Activated T-cell treated with anti-CD3 and anti-CD28 coated beads, Interleukin-2, amount 50 U/mL, for 72 hours (primary cell): ENCODE results near the gene SDE2. TPM values are rescaled to one million over a fixed set of nuclear protein-coding genes. Genes with fewer than 3 reads are reported as not detected.
A peak's percentile ranks its signal among the peaks of the same experiment; 100 is the strongest.
"Not testable (repeated sequence)": the region's sequence is repeated elsewhere in the genome, so short reads cannot be mapped to it uniquely, and the experiment has no call there.

ENCODE experiments used
- ATAC-seq, 2 donors: fragments of 150-1000 bp; cut with Tn5 transposase; replicated peaks in 1 of 2; 2 replicates each; pipeline ENCODE4 v1.10.0; 2021; ENCODE audit warnings: moderate library complexity in 2 of 2, mild to moderate bottlenecking in 1 of 2
- DNase-seq, 2 donors: peaks; one replicate each; pipeline ENCODE4 v3.0.0; 2021 to 2022; ENCODE audit warnings: mixed read lengths in 1 of 2
- H3K27ac Mint-ChIP-seq: one replicate; pipeline ENCODE4 v1.8.0; 2022; ENCODE audit warnings: mild to moderate bottlenecking, moderate library complexity, mixed read lengths
- H3K27me3 Mint-ChIP-seq: one replicate; pipeline ENCODE4 v1.8.0; 2022; ENCODE audit warnings: low read depth, mixed read lengths
- H3K36me3 Mint-ChIP-seq, 2 donors: one replicate each; pipeline ENCODE4 v1.8.0; 2022; ENCODE audit warnings: mixed read lengths in 2 of 2, mild to moderate bottlenecking in 1 of 2; ENCODE audit not compliant: insufficient read depth in 2 of 2
- H3K4me1 Mint-ChIP-seq: one replicate; pipeline ENCODE4 v1.8.0; 2022; ENCODE audit warnings: low read depth, mixed read lengths
- H3K4me3 Mint-ChIP-seq, 2 donors: one replicate each; pipeline ENCODE4 v1.8.0; 2022; ENCODE audit warnings: mild to moderate bottlenecking in 2 of 2, mixed read lengths in 2 of 2, moderate library complexity in 2 of 2
- H3K9me3 Mint-ChIP-seq, 2 donors: one replicate each; pipeline ENCODE4 v1.8.0; 2022; ENCODE audit warnings: mixed read lengths in 2 of 2
- total RNA-seq, 2 donors: library from RNA; stranded (reverse); gene quantifications; one replicate each; pipeline ENCODE4 v1.2.3, GENCODE V29; 2022

The SDE2 gene
- total RNA-seq, 2 donors from 2014 or later: 21.5 to 24.0 TPM

DNA sequence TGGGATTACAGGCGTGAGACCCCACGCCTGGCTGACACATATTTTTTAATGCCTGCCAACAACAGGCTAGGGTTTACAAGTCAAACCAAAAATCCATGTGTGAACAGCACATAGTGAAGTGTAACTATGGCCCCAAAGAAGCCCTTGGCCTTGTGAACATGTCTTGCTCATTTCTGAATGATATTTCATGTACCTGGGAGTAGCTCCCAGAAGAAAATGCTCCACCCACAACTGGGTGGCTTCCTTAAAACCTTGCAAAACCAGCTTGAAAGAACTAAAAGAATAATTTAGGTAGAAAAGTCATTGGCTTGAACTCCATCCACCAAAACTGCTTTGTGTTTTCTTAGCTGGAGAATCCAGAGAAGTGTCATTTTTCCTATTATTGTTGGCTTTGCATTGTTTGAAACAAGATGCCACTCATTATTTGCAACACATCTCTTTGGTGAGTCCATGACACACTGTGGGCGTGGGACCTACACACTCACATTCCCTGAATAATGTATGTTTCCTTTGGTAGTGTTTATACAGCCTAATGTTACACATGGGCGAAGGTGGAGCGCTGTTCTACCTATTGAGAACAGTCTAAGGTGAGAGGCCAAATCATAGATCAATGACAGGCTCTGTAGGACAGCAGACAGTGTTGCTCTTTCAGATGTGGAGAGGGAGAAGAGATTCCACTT lies 28.5 kb upstream of the SDE2 start:
- H3K27ac Mint-ChIP-seq: no peak overlapping the region

DNA sequence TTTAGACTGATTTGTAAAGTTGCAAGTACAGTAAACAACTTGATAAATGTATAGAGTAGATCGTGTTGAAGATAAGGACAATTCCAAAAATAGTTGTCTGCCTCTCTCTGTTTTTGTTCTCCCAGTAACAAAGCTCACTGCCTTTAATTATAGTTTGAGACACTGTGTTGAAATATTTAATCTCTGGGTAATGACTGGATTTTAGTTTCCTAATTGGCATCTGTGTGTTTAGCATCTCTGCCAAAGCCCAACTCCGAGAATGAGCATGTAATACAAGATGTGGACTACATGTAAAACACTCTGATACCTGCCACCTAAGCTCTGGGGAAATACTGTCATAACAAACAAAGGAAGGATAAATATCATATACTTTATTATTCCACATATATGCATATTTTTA lies 27.7 kb upstream of the SDE2 start:
- no peaks in the 10 kb centered on the region for H3K27me3 Mint-ChIP-seq
- no peak for ATAC-seq
- no peak overlapping the region for H3K4me3 Mint-ChIP-seq
- no peak for DNase-seq
- H3K36me3 Mint-ChIP-seq: no peaks in the 10 kb centered on the region
- H3K9me3 Mint-ChIP-seq: no peaks in the 10 kb centered on the region
- no peaks in the 10 kb centered on the region for H3K4me1 Mint-ChIP-seq
- H3K27ac Mint-ChIP-seq: no peak overlapping the region

More for the DNA sequence above, 28.5 kb upstream of the SDE2 start:
- no peak for DNase-seq
- H3K4me3 Mint-ChIP-seq: no peak overlapping the region
- H3K27me3 Mint-ChIP-seq: no peaks in the 10 kb centered on the region
- no peaks in the 10 kb centered on the region for H3K4me1 Mint-ChIP-seq
- H3K9me3 Mint-ChIP-seq: no peaks in the 10 kb centered on the region
- no peak for ATAC-seq
- no peaks in the 10 kb centered on the region for H3K36me3 Mint-ChIP-seq

DNA sequence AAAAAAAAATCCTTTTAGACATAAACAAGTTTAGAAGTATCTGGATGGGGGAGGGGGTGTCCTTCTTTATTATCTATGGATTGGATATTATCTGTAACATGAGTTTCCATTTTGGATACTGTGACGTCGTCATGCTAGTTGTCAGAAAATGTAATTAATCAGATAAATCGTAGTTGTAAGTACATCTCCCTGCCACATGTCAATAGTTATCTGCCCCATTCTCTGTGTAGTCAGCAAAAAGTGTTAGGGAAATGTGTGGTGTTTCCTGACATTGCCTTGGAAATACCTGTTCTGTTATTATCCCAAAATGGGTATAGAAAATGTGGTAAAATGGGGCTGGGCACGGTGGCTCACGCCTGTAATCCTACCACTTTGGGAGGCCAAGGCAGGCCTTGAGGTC lies 24.6 kb upstream of the SDE2 start:
- no peaks in the 10 kb centered on the region for H3K27me3 Mint-ChIP-seq
- no peak overlapping the region for H3K4me3 Mint-ChIP-seq
- H3K36me3 Mint-ChIP-seq: no peaks in the 10 kb centered on the region
- no peaks in the 10 kb centered on the region for H3K9me3 Mint-ChIP-seq
- ATAC-seq: no peak
- DNase-seq: no peak
- no peaks in the 10 kb centered on the region for H3K4me1 Mint-ChIP-seq
- no peak overlapping the region for H3K27ac Mint-ChIP-seq

DNA sequence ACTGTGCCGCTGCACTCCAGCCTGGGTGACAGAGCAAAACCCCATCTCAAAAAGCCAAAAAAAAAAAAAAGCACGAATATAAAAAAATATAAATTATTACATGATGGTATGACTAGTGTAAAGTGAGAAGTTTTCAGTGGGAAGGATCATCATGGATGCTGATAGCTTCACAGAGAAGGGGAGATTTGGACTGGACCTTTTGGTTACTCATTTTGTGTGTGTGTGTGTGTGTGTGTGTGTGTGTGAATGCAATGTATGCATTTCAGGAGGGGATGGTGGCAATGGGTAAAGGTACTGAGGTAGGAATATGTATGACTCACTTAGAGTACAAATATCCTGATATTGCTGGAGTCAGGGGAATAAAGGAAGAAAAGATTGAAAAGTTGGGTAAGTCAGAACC lies 22.7 kb upstream of the SDE2 start:
- Mint-ChIP-seq H3K36me3 (no peaks in the 10 kb centered on the region), H3K4me1 (peaks cover 6% of the 10 kb centered on the region), H3K9me3 (no peaks in the 10 kb centered on the region), H3K27ac (no peak overlapping the region), H3K27me3 (peaks cover 6% of the 10 kb centered on the region), H3K4me3 (no peak overlapping the region)
- no peak for DNase-seq
- no peak for ATAC-seq

DNA sequence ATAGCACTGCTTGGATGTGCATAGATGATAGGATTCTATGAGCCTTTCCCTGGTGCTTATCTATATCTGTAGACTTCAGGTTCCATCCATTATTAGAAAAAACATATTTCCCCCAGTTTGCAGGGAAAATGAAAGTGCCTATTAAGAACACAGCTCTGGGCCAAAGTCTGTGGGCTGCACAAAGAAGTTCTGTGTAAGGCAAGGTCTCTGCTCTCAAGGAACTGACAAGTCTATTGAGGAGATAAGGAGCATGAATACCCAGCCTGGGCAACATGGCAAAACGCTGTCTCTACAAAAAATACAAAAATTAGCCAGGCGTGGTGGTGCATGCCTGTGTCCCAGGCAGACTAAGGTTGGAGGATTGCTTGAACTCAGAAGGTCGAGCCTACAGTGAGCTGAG lies 22.3 kb upstream of the SDE2 start:
- Mint-ChIP-seq H3K27ac (no peak overlapping the region), H3K27me3 (peaks cover 6% of the 10 kb centered on the region), H3K4me1 (peaks cover 6% of the 10 kb centered on the region), H3K9me3 (no peaks in the 10 kb centered on the region), H3K36me3 (no peaks in the 10 kb centered on the region), H3K4me3 (no peak overlapping the region)
- DNase-seq (no peak), ATAC-seq (no peak)

DNA sequence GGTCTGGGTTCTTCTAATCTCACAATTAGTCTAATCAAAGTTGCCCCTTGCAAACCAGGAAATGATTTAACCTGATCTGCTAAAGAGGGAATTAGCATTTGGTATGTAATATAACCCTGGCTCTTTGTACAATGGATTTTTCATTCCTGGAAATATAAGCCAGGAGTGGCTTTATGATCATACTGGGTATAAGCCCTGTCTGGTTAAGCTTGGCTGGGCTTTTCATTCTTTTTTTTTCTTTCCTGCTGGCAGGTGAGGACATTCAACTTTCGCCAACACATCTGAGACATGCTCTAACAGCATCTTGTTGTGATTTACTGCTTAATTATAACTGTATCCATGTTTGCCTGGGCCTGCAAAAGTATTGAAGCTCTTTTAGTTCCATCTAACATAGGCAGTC lies 20.4 kb upstream of the SDE2 start:
- peaks cover 12% of the 10 kb centered on the region for H3K27me3 Mint-ChIP-seq
- peaks cover 6% of the 10 kb centered on the region for H3K4me1 Mint-ChIP-seq
- H3K36me3 Mint-ChIP-seq: no peaks in the 10 kb centered on the region
- ATAC-seq: no peak
- H3K27ac Mint-ChIP-seq: no peak overlapping the region
- H3K4me3 Mint-ChIP-seq: no peak overlapping the region
- H3K9me3 Mint-ChIP-seq: no peaks in the 10 kb centered on the region
- no peak for DNase-seq

DNA sequence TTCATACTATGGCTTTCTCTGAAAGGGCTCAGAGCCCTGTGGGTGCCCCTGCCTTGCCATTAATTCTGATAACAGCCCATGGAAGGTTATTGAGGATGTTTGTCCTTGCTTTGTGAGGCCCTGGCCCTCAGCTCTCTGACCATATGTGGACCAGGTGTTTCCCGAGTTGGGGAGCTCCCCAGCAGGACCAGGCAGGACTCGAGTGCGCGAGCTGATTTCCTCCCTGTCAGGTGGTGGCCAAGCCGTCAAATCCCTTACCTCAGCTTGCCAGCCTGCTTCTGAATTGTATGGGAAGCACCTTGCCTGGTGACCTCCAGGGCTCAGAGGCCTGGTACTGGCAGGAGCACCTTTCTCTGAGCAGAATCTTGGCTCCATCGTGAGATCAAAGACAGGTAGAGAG lies 17.9 kb upstream of the SDE2 start:
- DNase-seq: no peak
- Mint-ChIP-seq H3K27me3 (peaks cover 16% of the 10 kb centered on the region), H3K4me3 (no peak overlapping the region), H3K27ac (no peak overlapping the region), H3K4me1 (peaks cover 6% of the 10 kb centered on the region), H3K36me3 (no peaks in the 10 kb centered on the region), H3K9me3 (no peaks in the 10 kb centered on the region)
- ATAC-seq: no peak

DNA sequence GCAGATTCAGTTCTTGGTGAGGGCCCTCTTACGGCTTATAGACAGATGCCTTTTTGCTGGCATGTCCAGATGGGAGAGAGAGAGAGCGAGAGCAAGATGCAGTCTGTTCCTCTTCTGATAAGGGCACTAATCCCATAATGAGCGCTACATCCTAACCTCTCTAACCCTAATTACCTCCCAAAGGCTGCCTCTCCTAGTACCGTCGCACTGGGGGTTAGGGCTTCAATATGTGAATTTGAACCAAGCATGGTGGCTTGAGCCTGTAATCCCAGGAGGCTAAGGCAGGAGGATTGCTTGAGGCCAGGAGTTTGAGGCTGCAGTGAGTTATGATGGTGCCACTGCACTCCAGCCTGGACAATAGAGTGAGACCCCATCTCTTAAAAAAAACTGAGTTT lies 10.5 kb upstream of the SDE2 start:
- Mint-ChIP-seq H3K36me3 (no peaks in the 10 kb centered on the region), H3K27me3 (peaks cover 5% of the 10 kb centered on the region), H3K4me3 (no peak overlapping the region), H3K4me1 (peaks cover 16% of the 10 kb centered on the region), H3K27ac (no peak overlapping the region), H3K9me3 (no peaks in the 10 kb centered on the region)
- DNase-seq: no peak
- ATAC-seq: no peak

DNA sequence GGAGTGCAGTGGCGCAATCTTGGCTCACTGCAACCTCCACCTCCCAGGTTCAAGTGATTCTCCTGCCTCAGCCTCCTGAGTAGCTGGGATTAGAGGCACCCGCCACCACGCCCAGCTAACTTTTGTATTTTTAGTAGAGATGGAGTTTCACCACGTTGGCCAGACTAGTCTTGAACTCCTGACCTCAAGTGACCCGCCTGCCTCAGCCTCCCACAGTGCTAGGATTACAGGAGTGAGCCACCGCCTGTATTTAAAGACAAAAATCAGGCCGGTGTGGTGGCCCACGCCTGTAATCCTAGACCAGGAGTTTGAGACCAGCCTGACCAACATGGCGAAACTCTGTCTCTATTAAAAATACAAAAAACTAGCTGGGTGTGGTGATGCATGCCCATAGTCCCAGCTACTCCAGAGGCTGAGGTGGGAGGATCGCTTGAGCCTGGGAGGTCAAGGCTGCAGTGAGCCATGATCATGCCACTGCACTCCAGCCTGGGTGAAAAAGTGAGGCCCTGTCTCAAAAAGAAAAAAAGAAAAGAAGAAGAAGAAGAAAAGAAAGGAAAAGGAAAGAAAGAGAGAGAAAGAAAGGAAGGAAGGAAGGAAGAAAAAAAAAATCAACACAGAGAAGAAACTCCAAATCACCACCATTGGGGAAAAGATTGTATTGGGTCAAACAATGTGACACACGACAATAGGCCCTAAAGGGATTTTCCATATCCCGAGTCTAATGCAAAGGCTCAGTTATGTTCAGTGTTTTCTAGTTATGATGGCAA lies 8.2 kb upstream of the SDE2 start:
- DNase-seq, H3K27ac Mint-ChIP-seq, H3K27me3 Mint-ChIP-seq, H3K36me3 Mint-ChIP-seq, H3K4me3 Mint-ChIP-seq, H3K9me3 Mint-ChIP-seq, ATAC-seq: not testable (repeated sequence)
- H3K4me1 Mint-ChIP-seq: peaks cover 37% of the 10 kb centered on the region

DNA sequence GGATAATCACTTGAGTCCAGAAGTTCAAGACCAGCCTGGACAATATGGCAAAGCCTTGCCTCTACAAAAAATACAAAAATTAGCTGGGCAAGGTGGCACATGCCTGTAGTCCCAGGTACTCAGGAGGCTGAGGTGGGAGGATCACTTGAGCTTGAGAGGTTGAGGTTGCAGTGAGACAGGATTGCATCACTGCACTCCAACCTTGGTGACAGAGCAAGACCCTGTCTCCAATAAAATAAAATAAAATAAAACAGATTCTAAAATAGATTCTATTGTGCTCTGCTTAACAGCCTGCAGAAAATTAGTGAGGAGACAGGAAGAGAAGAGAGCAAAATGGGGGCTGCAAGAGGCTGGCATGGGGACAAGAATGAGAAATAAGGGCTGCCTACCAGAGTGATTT lies 7.5 kb upstream of the SDE2 start:
- ATAC-seq: no peak
- no peak for DNase-seq
- H3K27me3 Mint-ChIP-seq: no peaks in the 10 kb centered on the region
- H3K27ac Mint-ChIP-seq: no peak overlapping the region
- peaks cover 44% of the 10 kb centered on the region for H3K4me1 Mint-ChIP-seq
- no peaks in the 10 kb centered on the region for H3K36me3 Mint-ChIP-seq
- H3K4me3 Mint-ChIP-seq: no peak overlapping the region
- peaks cover 0 to 2% of the 10 kb centered on the region in 2 donors for H3K9me3 Mint-ChIP-seq

DNA sequence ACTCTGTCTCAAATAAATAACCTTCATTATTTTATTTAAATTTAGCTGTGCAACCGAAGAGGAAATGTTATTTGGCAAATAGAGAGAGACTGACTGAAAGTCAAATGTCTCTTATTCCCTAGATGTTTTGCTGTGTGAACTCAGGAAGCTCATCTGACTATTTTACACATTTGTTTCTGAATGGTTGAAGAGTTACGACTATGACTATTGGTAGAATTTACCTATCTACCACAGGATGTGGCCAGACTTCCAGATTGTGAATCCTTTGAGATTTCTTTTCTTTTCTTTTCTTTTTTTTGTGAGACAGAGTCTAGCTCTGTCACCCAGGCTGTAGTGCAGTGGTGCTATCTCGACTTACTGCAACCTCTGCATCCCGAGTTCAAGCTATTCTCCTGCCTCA lies 5.3 kb upstream of the SDE2 start:
- Mint-ChIP-seq H3K27me3 (no peaks in the 10 kb centered on the region), H3K36me3 (no peaks in the 10 kb centered on the region), H3K27ac (peak overlapping the region; percentile 32), H3K4me3 (no peak overlapping the region), H3K9me3 (peaks cover 0 to 2% of the 10 kb centered on the region in 2 donors), H3K4me1 (peaks cover 49% of the 10 kb centered on the region)
- ATAC-seq (no peak), DNase-seq (no peak)

DNA sequence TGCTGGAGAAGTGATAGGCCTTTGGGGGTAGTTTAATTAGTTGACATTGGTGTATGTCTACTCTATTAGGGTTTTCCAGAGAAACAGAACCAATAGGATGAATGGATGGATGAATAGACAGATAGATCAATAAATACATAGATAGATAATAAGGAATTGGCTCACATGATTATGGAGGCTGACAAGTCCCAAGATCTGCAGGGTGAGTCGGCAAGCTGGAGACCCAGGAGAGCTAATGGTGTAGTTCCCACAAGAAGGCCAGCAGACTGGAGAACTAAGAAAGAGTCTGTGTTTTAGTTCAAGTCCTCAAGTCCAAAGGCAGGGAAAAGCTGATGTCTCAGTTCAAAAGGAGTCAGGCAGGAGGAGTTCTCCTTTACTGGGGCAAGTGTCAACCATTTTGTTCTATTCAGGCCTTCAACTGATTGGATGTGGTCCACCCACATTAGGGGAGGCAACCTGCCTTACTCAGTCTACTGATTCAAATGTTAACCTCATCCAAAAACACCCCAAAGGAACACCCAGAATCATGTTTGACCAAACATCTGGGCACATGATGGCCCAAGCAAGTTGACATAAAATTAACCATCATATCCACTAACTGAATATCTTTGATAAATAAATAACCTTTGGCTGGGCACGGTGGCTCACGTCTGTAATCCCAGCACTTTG lies 4.5 kb upstream of the SDE2 start:
- Mint-ChIP-seq H3K27ac (peak overlapping the region; percentile 35), H3K36me3 (peaks cover 2% of the 10 kb centered on the region in 2 donors), H3K9me3 (peaks cover 0 to 2% of the 10 kb centered on the region in 2 donors), H3K27me3 (no peaks in the 10 kb centered on the region), H3K4me3 (peak overlapping the region; percentile 26 to 49), H3K4me1 (peaks cover 49% of the 10 kb centered on the region)
- DNase-seq (no peak), ATAC-seq (no peak)

DNA sequence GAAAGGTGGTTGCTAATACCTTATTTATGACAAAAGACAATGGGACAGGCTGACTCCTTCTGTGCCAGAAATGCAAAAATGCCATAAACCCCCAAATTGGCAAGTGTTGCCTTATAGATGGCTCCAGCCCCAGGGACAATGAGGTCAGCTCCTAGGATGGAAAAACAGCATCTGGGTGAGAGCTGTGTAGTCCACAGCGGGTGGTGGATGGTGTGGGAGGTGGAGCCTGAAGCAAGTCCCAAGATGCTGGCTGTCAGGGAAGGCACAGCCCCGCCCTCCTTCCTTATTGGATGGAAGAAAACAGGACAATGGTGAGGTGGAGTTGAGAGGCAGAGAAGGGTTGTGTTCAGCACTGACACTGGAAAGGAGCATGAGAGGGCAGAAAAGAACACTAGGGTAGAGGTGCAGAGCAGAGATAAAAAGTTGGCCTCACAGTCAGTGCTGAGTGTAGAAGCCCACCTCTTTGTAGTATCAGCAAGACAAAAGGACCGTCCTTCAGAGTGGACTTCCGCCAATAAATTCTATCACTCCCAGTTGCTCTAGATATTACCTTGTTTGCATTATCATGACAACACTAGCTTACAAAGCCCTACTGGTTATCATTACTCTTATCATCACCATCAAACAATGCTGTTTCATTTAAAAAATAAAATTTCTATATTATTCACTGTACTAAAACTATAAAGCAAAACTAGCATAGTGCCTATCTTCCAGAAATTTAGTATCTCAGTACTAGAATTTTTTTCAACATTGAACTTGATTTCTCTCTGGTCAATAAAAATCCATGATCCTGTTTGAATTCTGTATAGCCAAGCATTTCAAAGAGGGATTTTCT lies 3.7 kb upstream of the SDE2 start:
- H3K27me3 Mint-ChIP-seq: no peaks in the 10 kb centered on the region
- H3K27ac Mint-ChIP-seq: peak overlapping the region; percentile 59
- ATAC-seq: no peak
- peaks cover 0 to 2% of the 10 kb centered on the region in 2 donors for H3K9me3 Mint-ChIP-seq
- H3K4me1 Mint-ChIP-seq: peaks cover 54% of the 10 kb centered on the region
- H3K4me3 Mint-ChIP-seq: peak overlapping the region; percentile 65 to 98
- H3K36me3 Mint-ChIP-seq: peaks cover 2 to 4% of the 10 kb centered on the region in 2 donors
- DNase-seq: peak in 1 of 2 donors; percentile 24
